H1 (cell line): ENCODE results near the gene MAP4K1.

Experiments used
- CEBPB ChIP-seq: IDR thresholded peaks from 2 replicates; pipeline ENCODE4 v1.6.1; 2012; ENCODE audit warnings: low read depth, low read length
- EGR1 ChIP-seq: IDR thresholded peaks from 2 replicates; pipeline ENCODE4 v1.6.1; 2011; ENCODE audit warnings: low read depth, low read length, borderline replicate concordance
- EZH2 ChIP-seq: fragments of 200-600 bp; sonication (generic); IDR thresholded peaks from 2 replicates; pipeline ENCODE4 v1.7.1; 2012; ENCODE audit warnings: low read depth, mild to moderate bottlenecking, moderate library complexity, low read length, inconsistent platforms; ENCODE audit not compliant: severe bottlenecking

DNA sequence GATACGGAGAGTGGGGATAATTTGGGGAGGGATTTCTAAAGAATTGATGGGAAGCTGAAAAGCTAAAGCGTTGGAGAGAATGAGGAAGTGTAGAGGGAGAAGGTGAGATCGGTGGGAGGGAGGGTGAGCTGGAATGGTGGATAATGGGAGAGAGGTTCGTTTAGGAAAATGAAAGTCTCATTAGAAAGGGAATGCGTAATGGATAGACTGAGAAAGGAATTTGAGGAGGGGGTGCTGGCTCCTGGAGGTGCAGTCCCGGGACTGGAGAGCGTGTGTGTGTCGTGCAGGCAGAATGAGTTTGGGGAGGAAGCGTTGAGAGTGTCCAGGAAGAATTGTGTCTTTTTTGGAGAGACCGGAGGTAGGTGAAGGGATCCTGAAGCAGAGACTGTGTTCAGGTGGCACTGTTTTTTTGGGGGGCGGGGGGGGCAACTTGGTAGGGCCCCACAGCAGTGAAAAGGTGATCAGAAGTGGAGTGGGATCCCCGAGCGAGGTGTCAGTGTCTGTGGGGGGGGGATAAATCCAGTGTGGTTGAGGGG lies 31.1 kb upstream of the MAP4K1 start:
- no peak for TF ChIP-seq CEBPB
- no peak for TF ChIP-seq EZH2
- no peak for TF ChIP-seq EGR1
